Vagina (tissue), 2 donors: ENCODE results near the gene PCF11. TPM values are rescaled to one million over a fixed set of nuclear protein-coding genes. Genes with fewer than 3 reads are reported as not detected.
"Not testable (repeated sequence)": the region's sequence is repeated elsewhere in the genome, so short reads cannot be mapped to it uniquely, and the experiment has no call there.

ENCODE experiments used
- DNase-seq, 2 donors: peaks; one replicate each; pipeline ENCODE4 v3.0.0-alpha.2; 2017; ENCODE audit errors: extremely low spot score in 2 of 2
- H3K27ac ChIP-seq: fragments of 200-600 bp; sonication (generic); one replicate; pipeline ENCODE4 v1.5.1; 2019
- H3K27me3 ChIP-seq: fragments of 200-600 bp; sonication (generic); one replicate; pipeline ENCODE4 v1.5.1; 2019
- H3K36me3 ChIP-seq, 2 donors: fragments of 200-600 bp; sonication (generic); one replicate each; pipeline ENCODE4 v1.5.1; 2017 to 2019
- H3K4me1 ChIP-seq: fragments of 200-600 bp; sonication (generic); one replicate; pipeline ENCODE4 v1.5.1; 2019
- H3K4me3 ChIP-seq, 2 donors: fragments of 200-600 bp; sonication (generic); 1 replicate in 1 of 2; 2 replicates in 1 of 2; pipeline ENCODE4 v1.5.1; 2016 to 2019
- H3K9me3 ChIP-seq: fragments of 200-600 bp; sonication (generic); one replicate; pipeline ENCODE4 v1.5.1; 2019
- CTCF ChIP-seq, 3 experiments: fragments of 450-650 bp in 2 of 3; fragments of 200-600 bp in 1 of 3; sonication (generic) in 1 of 3; IDR thresholded peaks; one replicate each; pipeline ENCODE4 v1.5.1; 2017 to 2019; ENCODE audit warnings: antibody characterized with exemption in 3 of 3, mild to moderate bottlenecking in 2 of 3, moderate library complexity in 2 of 3
- POLR2A ChIP-seq, 2 donors: fragments of 450-650 bp; IDR thresholded peaks; one replicate each; pipeline ENCODE4 v1.6.1; 2017; ENCODE audit warnings: antibody characterized with exemption in 2 of 2, mild to moderate bottlenecking in 2 of 2, moderate library complexity in 2 of 2
- POLR2AphosphoS5 ChIP-seq, 2 donors: sonication (generic); formaldehyde crosslinking; IDR thresholded peaks; one replicate each; pipeline ENCODE4 v1.9.0; 2017; ENCODE audit warnings: antibody characterized with exemption in 2 of 2, mild to moderate bottlenecking in 2 of 2, low read depth in 1 of 2; ENCODE audit not compliant: insufficient read depth in 1 of 2
- intact Hi-C: fragments of 100-400 bp; cut with DNase I; formaldehyde crosslinking; loops from one replicate; pipeline ENCODE4 v1.15.1; 2023
- total RNA-seq: library from RNA; depleted of rRNA; stranded (reverse); fragments of >200 nt; gene quantifications from one replicate; pipeline ENCODE4 v1.2.3, GENCODE V29; 2016

The PCF11 gene
- total RNA-seq, 1 donor from 2014 or later, result 102 TPM

- H3K27ac ChIP-seq, result peak overlapping the region; percentile 77
- intact Hi-C loops, result no loop called here
- H3K36me3 ChIP-seq, result peaks cover 0 to 21% of the 10 kb centered on the region in 2 donors
- peaks cover 53% of the 10 kb centered on the region for H3K4me1 ChIP-seq
- H3K4me3 ChIP-seq, result peak overlapping the region; percentile 69 to 88
- DNase-seq, result no peak
- no peaks in the 10 kb centered on the region for H3K27me3 ChIP-seq
- H3K9me3 ChIP-seq, result no peaks in the 10 kb centered on the region
- TF ChIP-seq POLR2A (IDR thresholded peaks at IDR 0.05) (no peak), POLR2AphosphoS5 (IDR thresholded peaks at IDR 0.05; ENCODE audit: insufficient read depth in 1 of 2, low read depth in 1 of 2) (no peak), CTCF (IDR thresholded peaks at IDR 0.05) (no peak)
These were observed 38.2 kb downstream of the PCF11 start for GRCh38 chr11:83195143-83195466.

- peaks cover 0 to 17% of the 10 kb centered on the region in 2 donors for H3K36me3 ChIP-seq
- H3K4me1 ChIP-seq, result peaks cover 53% of the 10 kb centered on the region
- no peak for DNase-seq
- no peak overlapping the region for H3K4me3 ChIP-seq
- no peaks in the 10 kb centered on the region for H3K9me3 ChIP-seq
- intact Hi-C loops, result no loop called here
- H3K27me3 ChIP-seq, result no peaks in the 10 kb centered on the region
- no peak overlapping the region for H3K27ac ChIP-seq
- TF ChIP-seq POLR2A (IDR thresholded peaks at IDR 0.05), result no peak
- no peak for TF ChIP-seq CTCF (IDR thresholded peaks at IDR 0.05)
- TF ChIP-seq POLR2AphosphoS5 (IDR thresholded peaks at IDR 0.05; ENCODE audit: insufficient read depth in 1 of 2, low read depth in 1 of 2), result no peak
These were observed 38.7 kb downstream of the PCF11 start for GRCh38 chr11:83195649-83196048.

GRCh38 chr11:83200035-83200434 lies 43.1 kb downstream of the PCF11 start:
- no peaks in the 10 kb centered on the region for H3K9me3 ChIP-seq
- no peak for TF ChIP-seq POLR2A (IDR thresholded peaks at IDR 0.05)
- TF ChIP-seq POLR2AphosphoS5 (IDR thresholded peaks at IDR 0.05; ENCODE audit: insufficient read depth in 1 of 2, low read depth in 1 of 2), result no peak
- TF ChIP-seq CTCF (IDR thresholded peaks at IDR 0.05), result no peak
- no peak for DNase-seq
- peaks cover 0 to 5% of the 10 kb centered on the region in 2 donors for H3K36me3 ChIP-seq
- H3K4me1 ChIP-seq, result peaks cover 30% of the 10 kb centered on the region
- intact Hi-C loops, result no loop called here
- H3K27ac ChIP-seq, result no peak overlapping the region
- H3K4me3 ChIP-seq, result no peak overlapping the region
- no peaks in the 10 kb centered on the region for H3K27me3 ChIP-seq

- no peak for TF ChIP-seq POLR2AphosphoS5 (IDR thresholded peaks at IDR 0.05; ENCODE audit: insufficient read depth in 1 of 2, low read depth in 1 of 2)
- Histone ChIP-seq H3K9me3 (no peaks in the 10 kb centered on the region), H3K36me3 (peaks cover 0 to 3% of the 10 kb centered on the region in 2 donors), H3K27me3 (no peaks in the 10 kb centered on the region), H3K4me3 (no peak overlapping the region), H3K27ac (no peak overlapping the region), H3K4me1 (no peaks in the 10 kb centered on the region)
- intact Hi-C loops, result no loop called here
- DNase-seq, result no peak
These were observed 48.8 kb downstream of the PCF11 start for GRCh38 chr11:83205608-83206185.

GRCh38 chr11:83206221-83206620 lies 49.3 kb downstream of the PCF11 start:
- TF ChIP-seq POLR2A (IDR thresholded peaks at IDR 0.05), result no peak
- no peak for TF ChIP-seq POLR2AphosphoS5 (IDR thresholded peaks at IDR 0.05; ENCODE audit: insufficient read depth in 1 of 2, low read depth in 1 of 2)
- TF ChIP-seq CTCF (IDR thresholded peaks at IDR 0.05), result no peak
- no peaks in the 10 kb centered on the region for H3K9me3 ChIP-seq
- H3K36me3 ChIP-seq, result no peaks in the 10 kb centered on the region
- no peaks in the 10 kb centered on the region for H3K27me3 ChIP-seq
- H3K4me3 ChIP-seq, result no peak overlapping the region
- intact Hi-C loops, result no loop called here
- no peak for DNase-seq
- no peaks in the 10 kb centered on the region for H3K4me1 ChIP-seq
- H3K27ac ChIP-seq, result no peak overlapping the region

- DNase-seq, H3K4me1 ChIP-seq, H3K27ac ChIP-seq, intact Hi-C loops, H3K36me3 ChIP-seq, H3K4me3 ChIP-seq, H3K27me3 ChIP-seq, H3K9me3 ChIP-seq: not testable (repeated sequence)
These were observed 49.9 kb downstream of the PCF11 start for GRCh38 chr11:83206771-83207382.
